ENCODE data around the gene C13orf42.
A peak's percentile ranks its signal among the peaks of the same experiment; 100 is the strongest.
"Not testable (repeated sequence)": the region's sequence is repeated elsewhere in the genome, so short reads cannot be mapped to it uniquely, and the experiment has no call there.

Gene C13orf42

GRCh38 chr13:51118809-51119431 lies 7.8 kb upstream of the C13orf42 start:
- DNase-seq: no peak

GRCh38 chr13:51113969-51114368 lies 2.9 kb upstream of the C13orf42 start:
- no peak for DNase-seq

DNA sequence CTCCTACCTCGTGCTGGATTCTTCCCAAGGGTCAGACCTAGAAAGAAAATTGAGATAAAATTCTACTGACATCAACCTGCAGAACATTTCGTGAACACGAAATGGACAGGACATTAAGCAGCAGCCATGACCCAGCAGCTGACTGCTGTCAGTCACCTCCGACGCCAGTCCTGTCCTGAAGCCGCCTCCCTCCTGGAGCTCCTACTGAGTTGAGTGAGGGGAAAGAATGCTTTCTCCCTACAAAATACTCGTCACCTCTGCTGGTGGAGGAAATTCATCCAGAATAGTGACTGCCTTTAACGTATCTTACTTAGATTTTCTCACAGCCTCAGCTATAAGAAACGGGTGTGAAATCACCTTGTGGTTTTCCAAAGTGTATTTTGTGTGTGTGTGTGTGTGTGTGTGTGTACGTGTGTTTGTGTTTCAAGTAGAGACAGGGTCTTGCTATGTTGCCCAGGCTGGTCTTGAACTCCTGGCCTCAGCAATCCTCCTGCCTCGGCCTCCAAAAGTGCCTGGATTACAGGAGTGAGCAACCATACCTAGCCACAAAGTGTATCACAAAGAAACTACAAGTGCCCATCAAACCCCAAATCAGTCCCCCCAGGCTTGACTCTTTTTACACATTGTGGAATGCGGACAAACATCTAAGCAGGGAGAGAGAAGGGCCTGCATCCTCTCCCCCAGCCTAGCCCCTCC lies 2.3 kb upstream of the C13orf42 start:
- DNase-seq: no peak

DNA sequence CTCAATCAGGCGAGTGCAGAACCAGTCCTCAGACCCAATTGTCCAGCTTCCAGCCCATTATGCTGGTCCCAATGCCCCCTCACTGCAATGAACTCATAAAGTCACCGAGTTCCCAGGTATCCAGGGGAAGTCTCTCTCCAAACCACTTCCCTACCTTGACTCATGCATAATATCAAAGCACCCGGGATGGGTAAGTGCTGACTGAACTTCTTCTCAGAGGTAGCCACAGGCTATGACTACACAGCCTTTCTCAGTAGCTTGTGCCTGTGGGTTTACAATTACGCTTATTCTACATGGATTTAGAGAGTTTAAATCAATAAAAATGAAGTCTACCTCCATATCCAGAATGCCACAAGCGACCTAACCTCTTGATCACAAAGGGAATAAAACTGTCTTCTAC lies 1.7 kb upstream of the C13orf42 start:
- DNase-seq: no peak

GRCh38 chr13:51111997-51112396 lies 923 bp upstream of the C13orf42 start:
- DNase-seq: no peak

DNA sequence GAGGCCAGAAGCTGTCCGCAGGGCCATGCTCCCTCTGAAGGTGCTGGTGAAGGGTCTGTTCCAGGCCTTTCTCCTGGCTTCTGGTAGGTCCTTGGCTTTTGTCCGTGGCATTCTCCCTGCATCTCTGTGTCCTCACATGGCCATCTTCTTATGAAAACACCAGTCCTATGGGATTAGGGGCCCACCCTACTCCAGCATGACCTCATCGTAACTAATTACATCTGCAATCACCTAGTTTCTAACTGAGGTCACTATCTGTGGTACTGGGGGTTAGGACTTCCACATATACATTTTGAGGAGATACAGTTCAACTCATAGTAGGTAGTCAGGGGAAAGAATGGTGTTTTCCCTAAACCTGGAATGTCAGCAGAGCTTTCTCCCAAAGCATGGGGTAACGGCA lies 3.1 kb downstream of the C13orf42 start:
- DNase-seq: no peak

DNA sequence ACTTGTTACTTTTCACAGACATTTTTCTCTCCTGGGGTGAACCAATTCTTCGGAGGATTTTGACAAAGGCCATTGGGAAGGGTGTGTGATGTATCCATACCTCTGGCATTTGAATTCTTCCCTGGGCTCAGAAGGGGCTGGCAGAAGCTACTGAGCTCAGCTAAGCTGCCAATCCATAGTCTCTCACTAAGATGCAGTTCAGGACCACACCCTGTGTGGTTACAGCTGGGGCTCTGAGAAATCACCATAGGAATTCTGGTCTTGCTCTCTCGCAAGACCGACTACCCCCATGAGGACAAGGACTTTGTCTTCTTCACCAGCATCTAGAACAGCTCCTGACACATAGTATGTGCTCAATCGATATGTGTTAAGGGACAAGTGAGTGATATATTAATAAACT lies 6.0 kb downstream of the C13orf42 start:
- no peak for DNase-seq

GRCh38 chr13:51101636-51102235 lies 9.3 kb downstream of the C13orf42 start:
- DNase-seq: no peak

GRCh38 chr13:51097353-51098043 lies 13.6 kb downstream of the C13orf42 start:
- DNase-seq: no peak

GRCh38 chr13:51096131-51096530 lies 14.9 kb downstream of the C13orf42 start:
- no peak for DNase-seq

DNA sequence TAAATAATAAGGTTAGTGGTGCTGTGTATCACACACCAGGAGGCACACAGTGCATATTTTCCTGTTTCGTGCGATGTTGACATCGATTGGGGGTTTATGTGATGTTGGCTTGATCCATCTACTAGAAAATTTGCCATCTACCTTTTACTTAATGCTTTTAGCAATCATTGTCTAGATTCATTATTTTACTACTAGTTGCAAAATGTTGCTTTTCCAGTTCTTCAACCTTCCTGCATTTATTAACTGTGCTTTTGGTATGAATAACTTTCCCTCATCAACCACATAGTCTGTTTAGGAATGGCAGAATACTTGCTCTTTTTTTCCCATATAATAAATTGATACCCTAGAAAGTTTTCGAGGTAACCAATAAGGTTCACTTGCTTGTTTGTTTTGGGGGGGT lies 17.5 kb downstream of the C13orf42 start:
- no peak for DNase-seq

DNA sequence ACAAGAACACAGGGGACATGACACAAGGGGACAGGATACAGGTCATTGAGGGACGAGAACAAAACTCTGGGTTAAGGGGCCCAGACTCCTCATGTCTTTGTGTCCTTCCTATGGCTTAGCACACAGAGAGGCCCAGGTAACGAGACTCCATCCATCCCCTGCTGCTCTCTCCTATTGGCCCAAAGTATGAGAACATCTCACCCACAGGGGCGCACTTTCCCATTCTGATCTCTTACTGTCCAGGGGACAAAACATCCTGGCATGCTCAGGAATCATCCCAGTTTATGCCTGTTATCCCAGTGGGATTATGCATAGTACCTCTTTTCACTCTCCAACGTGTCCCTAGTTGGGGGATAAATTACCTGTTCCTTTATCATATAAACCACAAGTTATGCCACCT lies 19.2 kb downstream of the C13orf42 start:
- DNase-seq: no peak

GRCh38 chr13:51083706-51084105 lies 27.4 kb downstream of the C13orf42 start:
- DNase-seq: no peak

DNA sequence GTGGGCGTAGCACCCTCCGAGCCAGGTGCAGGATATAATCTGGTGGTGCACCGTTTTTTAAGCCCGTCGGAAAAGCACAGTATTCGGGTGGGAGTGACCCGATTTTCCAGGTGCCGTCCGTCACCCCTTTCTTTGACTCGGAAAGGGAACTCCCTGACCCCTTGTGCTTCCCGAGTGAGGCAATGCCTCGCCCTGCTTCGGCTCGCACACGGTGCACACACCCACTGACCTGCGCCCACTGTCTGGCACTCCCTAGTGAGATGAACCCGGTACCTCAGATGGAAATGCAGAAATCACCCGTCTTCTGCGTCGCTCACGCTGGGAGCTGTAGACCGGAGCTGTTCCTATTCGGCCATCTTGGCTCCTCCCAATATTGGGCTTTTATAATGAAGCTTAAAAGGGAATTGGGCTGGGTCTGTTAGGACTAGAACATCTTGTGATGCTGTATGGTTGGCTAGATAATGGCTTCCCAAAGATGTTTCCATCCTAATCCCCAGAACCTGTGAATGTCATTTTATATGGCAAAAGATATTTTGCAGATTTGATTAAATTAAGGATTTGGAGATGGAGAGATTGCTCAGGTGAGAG lies 30.5 kb downstream of the C13orf42 start:
- DNase-seq: not testable (repeated sequence)

DNA sequence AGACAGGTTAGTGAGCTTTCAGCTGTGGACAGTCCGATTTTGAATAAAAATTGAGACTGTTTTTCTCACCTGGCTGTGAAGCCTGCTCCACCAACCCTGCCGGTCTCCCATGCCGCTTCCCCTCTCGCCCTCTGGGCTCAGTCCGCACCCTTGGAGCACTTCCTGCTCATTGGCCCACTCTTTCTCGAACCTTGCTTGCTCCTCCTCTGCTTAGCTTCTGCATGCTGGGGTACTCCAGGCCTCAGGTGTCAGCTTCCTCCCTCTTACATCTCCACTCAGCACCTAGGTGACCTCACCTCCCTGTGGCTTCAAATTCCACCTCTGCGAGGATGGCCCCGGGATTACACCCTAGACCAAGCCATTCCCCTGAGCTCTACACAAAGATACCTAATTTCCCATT lies 39.6 kb downstream of the C13orf42 start:
- DNase-seq: no peak

DNA sequence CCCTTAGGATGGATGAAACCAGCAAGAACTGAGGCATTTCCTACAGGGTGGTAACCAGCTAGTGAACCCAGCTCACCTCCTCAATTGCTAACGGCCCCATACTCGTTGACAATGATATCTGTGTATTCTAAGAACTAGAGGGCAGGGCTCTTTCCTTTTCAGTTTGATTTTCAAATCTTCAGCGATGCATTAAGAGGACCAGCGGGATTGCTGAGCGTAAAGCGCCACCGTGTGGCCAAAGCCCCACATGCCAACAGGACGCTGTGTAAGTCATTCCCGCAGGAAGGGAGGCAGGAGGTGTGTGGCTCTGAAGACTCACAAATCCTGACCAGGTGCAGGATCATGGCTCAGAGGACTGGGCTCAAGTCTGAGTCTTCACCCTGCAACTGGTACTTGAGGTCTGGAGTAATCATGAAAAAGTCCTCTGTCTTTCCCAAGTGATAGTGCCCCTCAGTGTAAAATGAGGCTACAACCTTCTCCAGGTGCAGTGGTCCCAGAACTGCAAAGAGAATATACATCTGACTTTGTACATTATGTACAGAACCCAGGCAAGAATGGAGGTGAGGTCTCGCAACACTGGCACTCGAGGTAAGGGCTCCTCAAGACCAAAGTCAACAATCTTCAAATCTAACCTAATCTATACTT lies 40.9 kb downstream of the C13orf42 start:
- peak; percentile 65 for DNase-seq

- no peak for DNase-seq
Observed at GRCh38 chr13:51068501-51068900, 42.6 kb downstream of the C13orf42 start.

DNA sequence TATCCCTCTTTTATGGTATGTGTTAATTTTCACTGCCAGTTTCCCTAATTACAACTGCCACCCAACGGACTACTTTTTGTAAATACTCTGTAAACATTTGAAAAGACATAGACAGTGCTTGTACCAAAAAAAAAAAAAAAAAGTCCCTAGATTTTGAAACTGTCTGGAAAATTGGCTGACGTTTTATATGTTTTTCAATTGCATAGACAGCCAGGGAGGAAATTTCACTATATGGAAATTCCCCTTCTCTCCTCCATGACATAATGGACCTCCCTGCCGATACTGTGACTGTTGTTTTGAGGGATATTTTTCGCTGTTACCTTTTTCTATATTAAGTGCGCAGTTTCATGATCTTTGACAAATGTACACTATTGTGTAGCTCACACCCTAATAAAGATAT lies 43.4 kb downstream of the C13orf42 start:
- DNase-seq: no peak

DNA sequence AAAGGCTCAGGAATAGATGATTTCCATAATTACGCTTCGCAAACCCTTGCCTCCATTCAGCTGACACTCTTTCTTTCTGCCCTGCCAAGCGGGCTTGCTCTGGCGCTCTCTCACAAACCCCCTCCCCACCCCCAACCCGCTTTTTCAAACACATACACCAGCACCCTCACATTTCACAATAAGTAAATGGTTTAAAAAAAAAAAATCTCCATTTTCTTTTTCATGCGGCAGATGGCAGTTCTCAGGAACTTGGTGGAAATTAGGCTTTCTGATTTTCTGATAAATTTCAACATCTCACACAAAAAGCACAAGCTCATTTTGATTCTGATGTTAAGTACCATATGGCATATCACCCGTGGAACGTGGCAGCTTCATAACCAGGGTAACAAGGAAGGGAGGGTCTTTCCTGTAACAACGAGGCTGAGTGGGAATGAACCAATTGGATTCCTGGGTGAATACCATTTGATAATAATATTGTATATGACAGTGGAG lies 43.8 kb downstream of the C13orf42 start:
- no peak for DNase-seq

DNA sequence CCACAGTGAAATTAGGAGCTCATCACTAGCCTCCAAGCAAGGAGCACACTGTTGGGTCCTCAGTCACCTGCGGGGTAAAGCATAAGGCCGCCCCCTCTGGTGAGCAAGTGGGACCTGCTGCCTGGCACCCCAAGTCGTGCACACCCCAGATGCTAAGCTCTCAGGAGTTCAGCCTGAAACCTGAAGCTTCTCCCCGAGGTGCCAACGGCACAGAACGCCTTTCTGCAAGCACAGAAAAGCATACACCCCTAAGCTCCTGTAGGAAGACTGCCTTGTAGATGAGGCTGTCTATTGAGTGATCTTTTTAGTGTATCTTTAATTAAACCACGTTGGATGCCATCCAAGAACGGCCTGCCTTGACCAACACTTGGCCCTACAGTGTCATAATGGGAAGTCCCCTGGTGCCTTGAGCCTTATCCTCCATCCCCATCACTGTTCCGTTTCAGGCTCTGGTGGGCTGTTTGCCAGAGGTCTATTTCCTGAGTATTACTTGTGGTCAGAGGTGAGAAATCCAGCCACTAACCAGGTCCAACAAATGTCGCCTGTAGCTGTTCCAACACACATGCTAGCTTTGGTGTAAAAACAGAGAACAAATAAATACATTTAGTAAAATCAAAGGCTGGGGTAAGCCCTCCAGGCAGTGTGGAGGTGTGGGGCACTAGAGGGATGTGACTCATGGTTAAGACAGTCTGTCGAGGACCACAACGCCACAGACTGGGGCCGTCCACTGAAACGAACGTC lies 44.8 kb downstream of the C13orf42 start:
- DNase-seq: peak; percentile 16

GRCh38 chr13:51065372-51066090 lies 45.5 kb downstream of the C13orf42 start:
- DNase-seq: no peak
